ENCODE measurements around the gene SLC25A39.
"Not testable (repeated sequence)": the region's sequence is repeated elsewhere in the genome, so short reads cannot be mapped to it uniquely, and the experiment has no call there.

Gene SLC25A39

DNA sequence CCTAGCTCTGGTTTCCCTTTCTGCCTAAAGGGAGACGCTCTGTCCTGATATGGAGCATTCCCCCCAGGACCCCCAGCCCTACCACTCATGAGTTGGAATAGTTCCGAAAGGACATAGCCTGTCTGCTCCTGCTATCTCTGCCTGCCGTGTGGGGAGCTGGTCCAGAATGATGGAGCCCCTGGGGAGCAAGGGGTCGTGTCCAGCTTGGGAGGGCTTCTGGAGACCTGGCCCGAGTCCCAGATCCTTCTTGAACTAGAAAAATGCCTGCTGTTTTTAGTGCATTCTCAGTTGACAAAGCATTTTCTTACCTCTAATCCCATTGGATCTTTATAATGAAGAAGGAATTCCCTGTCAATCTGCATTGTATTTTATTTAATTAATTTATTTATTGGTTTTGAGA lies 11.3 kb upstream of the SLC25A39 start:
- in situ Hi-C loops (cut with MboI; ENCODE audit: low sequenced_read_pairs): no loop called here

DNA sequence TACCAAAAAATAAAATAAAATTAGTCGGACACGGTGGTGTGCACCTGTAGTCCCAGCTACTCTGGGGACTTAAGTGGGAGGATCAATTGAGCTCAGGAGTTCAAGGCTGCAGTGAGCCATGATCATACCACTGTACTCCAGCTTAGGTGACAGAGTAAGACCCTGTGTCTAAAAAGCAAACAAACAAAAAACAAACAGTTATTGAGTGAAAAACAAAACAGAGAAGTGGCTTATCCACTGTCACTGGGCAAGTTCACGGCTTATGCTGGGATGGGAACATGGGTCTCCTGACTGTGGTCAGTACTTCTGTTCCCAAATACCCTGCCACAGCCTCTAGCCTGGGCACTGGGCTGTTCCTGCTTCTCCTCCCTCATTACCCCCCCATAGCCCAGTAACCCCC lies 10.9 kb upstream of the SLC25A39 start:
- in situ Hi-C loops (cut with MboI; ENCODE audit: low sequenced_read_pairs): no loop called here

DNA sequence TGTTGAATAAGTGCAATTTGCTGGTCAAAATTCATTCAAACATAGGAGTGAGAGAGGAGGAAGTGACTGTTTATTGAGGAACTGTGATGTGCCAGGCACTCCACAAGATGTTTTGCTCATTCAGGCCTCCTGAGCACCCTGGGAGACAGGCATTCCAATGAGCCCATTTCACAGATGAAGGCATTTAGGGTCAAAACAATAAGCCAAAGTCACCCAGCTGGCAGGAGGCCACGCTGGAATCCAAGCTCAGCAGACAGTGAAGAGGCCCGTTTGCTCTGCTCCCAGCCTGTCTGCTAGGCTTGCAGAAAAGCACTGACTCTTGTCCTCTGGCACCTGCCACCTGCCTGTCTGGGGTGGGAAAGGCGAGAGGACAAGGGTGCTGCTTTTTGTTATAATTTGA lies 10.1 kb upstream of the SLC25A39 start:
- in situ Hi-C loops (cut with MboI; ENCODE audit: low sequenced_read_pairs): no loop called here

DNA sequence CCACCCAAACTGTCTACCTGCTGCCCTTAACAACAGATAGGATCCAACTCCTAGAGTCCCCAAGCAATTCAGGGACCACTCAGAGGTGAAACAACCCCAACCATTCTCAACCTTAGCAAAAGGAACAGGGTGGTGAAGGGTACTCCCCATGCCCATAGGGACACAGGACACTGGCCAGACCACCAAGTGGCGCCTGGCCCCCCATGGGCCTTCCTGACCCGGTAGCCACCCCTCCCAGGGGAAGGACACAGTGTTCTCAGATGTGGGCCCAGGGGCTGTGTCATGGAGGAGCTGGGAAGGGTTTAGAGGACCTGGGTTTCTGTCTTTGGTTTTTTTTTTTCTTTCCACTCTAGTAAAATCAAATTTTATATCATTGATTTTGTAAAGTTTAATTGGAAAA lies 9.7 kb upstream of the SLC25A39 start:
- in situ Hi-C loops (cut with MboI; ENCODE audit: low sequenced_read_pairs): no loop called here

DNA sequence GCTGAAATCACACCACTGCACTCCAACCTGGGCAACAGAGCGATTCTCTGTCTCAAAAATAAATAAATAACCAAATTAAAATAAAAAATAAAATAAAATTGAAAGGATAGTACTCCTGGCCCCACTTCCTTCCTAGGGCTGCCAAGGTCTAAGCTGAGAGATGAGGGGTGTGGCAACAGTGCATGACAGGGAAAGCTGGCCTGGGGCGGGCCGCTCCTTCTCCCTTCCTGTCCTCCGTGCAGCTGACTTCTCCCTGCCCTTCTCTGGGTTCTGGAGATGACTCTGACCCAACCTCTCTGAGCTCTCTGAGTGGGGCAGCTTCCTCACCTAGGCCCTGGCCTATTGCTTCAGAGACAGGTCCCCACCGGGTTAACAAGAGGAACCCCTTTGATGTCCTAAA lies 8.7 kb upstream of the SLC25A39 start:
- in situ Hi-C loops (cut with MboI; ENCODE audit: low sequenced_read_pairs): no loop called here

DNA sequence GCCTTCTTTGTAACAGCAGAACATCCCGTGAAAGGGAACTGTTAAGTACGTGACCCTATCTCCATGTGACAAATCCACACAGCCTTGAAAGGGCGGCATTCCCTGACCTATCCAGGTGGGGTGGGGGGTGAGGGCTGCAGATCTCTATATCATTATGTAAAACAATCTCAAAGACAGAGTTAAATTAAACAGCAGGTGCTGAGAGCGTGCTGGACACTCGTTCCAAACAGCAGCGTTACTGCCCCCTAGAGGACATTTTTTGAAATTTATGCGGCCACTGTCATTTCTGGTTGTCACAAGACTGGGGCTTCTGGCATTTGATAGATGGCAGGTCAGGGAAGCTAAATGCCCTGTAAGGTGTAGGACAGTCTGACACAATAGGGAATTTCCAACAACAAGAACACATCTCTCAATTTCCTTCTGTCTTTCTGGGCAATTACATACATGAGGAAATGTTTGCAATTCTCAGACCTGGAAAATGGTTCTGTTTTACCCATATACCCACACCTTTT lies 6.7 kb upstream of the SLC25A39 start:
- in situ Hi-C loops (cut with MboI; ENCODE audit: low sequenced_read_pairs): no loop called here

DNA sequence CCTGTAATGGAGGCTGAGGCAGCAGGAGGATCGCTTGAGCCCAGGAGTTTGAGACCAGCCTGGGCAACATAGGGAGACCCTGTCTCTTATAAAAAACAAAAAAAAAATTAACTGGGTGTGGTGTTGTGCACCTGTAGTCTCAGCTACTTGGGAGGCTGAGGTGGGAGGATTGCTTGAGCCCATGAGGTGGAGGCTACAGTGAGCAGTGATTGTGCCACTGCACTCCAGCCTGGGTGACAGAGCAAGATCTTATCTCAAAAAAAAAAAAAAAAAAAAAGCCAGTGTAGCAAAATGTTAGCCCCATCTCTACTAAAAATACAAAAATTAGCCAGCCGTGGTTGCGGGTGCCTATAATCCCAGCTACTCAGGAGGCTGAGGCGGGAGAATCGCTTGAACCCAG lies 5.6 kb upstream of the SLC25A39 start:
- in situ Hi-C loops (cut with MboI; ENCODE audit: low sequenced_read_pairs): not testable (repeated sequence)

DNA sequence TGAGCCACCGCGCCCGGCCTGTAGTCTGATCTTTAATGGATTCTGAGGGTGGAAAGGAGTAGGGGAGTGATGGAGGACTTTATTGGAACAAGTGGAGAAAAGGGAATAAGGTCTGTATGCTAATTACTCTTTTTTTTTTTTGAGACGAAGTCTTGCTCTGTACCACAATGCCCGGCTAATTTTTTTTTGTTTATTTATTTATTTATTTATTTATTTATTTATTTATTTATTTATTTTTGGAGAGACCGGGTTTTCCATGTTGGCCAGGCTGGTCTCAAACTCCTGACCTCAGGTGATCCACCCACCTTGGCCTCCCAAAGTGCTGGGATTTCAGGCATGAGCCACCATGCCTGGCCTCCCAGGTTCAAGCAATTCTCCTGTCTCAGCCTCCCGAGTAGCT lies 4.9 kb upstream of the SLC25A39 start:
- in situ Hi-C loops (cut with MboI; ENCODE audit: low sequenced_read_pairs): loop anchor here (10.0 kb wide), 1 partner anchor 105 kb away; no protein-coding TSS in a partner anchor

DNA sequence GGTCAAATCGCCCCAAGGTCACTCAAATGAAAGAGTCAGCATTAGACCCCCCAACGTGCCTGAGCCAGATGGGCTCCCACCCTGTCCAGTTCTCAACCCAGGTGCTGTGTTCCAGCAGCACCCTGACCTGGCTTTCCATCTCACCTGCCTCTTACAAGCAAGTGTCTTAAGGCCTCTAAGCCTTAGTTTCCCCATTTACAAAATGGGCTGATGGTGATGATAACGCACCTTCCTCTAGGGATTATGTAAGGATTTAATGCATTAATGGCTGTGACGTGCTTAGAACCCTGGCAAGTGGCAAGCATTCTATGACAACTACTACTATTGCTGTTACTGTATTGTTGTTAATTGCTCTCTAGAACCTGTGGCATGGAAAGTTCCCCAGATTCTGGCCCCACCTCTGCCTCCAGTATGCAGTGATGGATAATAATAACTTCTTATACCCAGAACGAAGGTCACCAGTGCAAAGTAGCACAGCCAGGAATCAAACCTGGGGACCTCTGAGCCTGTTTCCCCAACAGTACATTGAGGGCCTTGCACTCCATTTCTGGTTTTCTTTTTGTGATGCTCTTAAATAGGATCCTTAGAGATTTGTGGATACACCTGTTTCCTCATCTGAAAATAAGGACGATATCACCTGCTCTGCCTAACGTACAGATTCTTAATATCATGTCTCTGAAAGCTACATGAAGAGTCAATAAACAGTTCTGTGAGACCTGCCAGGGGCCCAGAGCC lies 3.3 kb upstream of the SLC25A39 start:
- in situ Hi-C loops (cut with MboI; ENCODE audit: low sequenced_read_pairs): loop anchor here (10.0 kb wide), 1 partner anchor 103 kb away; no protein-coding TSS in a partner anchor

DNA sequence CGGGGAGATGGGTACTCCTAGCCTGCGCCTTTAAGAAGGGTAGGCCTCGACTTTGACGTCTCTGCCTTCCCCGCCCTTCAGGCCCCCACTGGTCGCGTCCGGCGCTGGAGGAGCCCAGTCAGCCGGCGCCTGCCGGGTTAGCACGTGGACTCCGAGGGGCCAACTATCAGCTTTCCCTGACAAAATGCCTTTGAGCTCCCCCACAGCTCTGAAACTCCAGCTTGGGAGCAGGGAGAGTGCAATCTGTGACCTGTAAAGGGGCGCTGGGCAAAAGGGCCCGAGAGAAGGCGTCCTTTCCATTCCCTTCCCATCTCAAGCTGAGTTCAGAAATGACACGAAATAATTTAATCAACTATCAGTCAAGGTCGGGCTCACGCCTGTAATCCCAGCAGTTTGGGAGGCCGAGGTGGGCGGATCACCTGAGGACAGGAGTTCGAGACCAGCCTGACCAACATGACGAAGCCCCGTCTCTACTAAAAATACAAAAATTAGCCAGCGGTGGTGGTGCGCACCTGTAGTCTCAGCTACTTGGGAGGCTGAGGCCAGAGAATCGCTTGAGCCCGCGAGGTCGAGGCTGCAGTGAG lies 2.3 kb upstream of the SLC25A39 start:
- in situ Hi-C loops (cut with MboI; ENCODE audit: low sequenced_read_pairs): loop anchor here (10.0 kb wide), 1 partner anchor 102 kb away; no protein-coding TSS in a partner anchor

DNA sequence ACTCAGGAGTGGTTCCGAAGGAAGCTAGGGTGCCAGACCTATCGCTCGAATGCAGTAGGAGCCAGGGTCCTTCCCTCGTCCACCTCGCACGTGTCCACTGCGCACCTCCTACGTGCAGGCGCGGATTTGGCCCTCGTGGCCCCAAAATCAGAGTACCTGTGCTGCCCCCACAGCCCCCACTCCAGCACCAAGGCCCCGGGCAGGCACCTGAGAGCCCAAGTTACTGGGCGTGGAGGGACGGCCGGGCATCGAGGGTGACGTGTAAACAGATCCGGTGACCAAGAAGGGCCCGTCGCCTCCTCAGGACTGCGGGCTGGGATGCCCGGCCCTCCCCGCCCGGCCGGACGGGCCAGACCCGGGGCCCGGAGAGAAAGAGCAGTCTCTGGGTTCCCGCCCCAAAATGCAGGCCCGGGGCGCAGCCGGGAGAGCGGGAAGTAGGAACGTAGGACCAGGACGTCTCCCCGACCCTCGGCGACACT lies 492 bp downstream of the SLC25A39 start:
- in situ Hi-C loops (cut with MboI; ENCODE audit: low sequenced_read_pairs): loop anchor here (10.0 kb wide), 1 partner anchor 99 kb away; no protein-coding TSS in a partner anchor

DNA sequence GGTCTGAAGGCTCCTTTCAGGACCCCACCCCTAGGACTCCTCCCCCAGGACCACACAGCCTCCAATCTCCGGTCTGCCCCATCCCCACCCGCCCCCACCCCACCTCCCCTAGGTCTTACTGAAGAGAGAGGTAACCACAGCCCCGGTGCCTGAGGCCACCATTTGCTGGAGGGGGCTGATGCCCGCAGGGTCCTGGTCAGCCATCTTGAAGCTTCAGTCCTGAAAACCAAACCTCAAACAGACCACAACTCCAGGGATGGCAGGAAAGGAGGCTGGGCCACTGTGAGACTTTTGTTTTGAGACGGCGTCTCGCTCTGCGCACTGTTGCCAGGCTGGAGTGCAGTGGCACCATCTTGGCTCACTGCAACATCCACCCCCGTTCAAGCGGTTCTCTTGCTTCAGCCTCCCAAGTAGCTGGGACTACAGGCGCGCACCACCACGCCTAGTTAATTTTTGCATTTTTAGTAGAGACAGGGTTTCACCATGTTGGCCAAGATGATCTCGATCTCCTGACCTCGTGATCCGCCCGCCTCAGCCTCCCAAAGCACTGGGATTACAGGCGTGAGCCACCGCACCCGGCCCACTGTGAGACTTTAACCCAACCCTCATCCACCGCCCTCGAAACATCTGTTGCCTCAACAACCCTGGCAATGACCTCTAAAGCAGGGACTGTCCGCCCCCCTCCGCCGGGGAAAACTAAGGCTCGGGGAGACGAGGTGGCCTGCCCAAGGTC lies 1.1 kb downstream of the SLC25A39 start:
- in situ Hi-C loops (cut with MboI; ENCODE audit: low sequenced_read_pairs): loop anchor here (10.0 kb wide), 1 partner anchor 99 kb away; no protein-coding TSS in a partner anchor

DNA sequence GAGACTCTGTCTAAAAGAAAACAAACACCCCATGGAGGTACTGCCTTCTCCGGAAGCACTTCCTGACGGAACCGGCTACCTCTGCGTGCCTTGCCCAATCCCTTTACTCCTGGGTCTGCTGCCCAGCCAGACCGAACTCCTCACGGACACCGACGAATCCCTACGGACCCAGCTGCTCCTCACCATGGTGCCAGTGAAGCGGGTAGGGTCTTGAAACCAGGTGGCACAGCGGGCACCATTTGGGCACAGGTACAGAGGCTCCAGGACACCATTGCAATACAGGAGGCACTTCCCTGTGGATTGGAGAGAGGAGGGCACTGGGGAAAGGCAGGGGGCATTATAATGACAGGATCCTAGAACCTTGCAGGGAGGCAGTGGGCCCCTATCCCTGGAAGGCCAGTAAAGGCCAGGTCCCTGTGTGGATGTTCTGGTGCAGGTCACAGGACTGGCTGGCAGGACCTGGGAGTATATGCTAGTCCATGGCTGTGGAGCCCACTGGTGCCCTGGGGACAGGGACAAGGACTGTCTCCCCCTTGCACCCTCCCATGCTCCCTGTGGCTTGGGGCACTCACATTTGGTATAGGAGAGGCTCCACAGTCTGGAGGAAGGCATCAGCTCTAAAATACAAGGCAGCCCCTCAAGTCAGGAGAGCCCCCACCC lies 2.3 kb downstream of the SLC25A39 start:
- in situ Hi-C loops (cut with MboI; ENCODE audit: low sequenced_read_pairs): loop anchor here (10.0 kb wide), 1 partner anchor 98 kb away; no protein-coding TSS in a partner anchor

DNA sequence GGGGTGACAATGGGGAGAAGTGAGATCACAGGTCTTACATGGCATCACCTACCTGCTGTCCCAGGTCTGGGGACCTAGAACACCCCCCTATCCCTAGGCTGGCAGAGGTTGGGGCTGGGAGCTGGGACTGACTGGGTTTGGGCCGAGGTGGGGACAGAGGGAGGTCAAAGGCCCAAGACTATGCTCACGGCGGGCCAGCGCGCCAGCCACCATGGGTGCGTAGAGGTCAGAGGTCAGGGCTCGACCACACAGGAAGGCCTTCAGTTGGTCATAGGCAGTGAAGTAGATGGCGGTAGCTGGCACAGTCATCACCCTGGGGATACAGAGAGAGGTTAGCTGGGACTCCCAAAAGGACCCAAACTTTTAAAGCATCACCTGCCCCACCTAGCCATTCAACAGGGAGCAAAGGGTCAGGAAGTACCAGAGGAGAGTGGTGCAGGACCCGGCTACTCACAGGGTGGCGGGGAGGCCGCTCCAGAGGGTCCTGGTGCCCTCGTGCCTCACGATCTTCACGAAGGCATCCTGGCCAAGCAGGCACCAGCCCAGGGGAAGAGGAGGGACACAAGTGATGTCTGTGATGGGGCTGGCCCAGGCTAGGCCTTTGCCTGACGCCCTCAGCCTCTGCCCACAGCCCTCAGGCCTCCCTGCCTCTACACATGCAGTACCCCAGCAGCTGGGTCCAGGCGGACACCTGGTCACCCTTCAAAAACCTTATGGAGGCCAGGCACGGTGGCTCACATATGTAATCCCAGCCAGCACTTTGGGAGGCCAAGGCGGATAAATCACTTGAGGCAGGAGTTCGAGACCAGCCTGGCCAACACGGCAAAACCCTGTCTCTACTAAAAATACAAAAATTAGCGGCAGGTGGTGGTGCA lies 3.1 kb downstream of the SLC25A39 start:
- in situ Hi-C loops (cut with MboI; ENCODE audit: low sequenced_read_pairs): loop anchor here (10.0 kb wide), 1 partner anchor 97 kb away; no protein-coding TSS in a partner anchor

DNA sequence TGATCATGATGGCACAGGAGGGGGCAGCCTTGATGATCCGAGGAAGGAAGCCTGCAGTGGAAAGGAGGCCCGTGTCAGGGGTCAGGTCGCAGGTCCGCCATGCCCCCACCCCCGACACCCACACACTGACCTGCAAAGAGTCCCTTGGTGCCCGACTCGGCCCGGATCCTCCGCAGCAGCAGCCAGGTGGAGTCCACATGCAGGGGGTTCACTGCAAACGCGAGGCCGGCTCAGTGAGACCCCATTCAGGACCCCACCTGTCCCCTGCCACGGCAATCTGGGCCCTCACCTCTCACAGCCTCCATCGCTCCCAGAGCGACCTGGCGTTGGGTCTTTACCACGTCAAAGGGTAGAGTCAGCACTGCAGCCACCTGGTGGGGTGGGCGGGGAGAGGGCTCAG lies 4.6 kb downstream of the SLC25A39 start:
- in situ Hi-C loops (cut with MboI; ENCODE audit: low sequenced_read_pairs): loop anchor here (10.0 kb wide), 1 partner anchor 95 kb away; no protein-coding TSS in a partner anchor

DNA sequence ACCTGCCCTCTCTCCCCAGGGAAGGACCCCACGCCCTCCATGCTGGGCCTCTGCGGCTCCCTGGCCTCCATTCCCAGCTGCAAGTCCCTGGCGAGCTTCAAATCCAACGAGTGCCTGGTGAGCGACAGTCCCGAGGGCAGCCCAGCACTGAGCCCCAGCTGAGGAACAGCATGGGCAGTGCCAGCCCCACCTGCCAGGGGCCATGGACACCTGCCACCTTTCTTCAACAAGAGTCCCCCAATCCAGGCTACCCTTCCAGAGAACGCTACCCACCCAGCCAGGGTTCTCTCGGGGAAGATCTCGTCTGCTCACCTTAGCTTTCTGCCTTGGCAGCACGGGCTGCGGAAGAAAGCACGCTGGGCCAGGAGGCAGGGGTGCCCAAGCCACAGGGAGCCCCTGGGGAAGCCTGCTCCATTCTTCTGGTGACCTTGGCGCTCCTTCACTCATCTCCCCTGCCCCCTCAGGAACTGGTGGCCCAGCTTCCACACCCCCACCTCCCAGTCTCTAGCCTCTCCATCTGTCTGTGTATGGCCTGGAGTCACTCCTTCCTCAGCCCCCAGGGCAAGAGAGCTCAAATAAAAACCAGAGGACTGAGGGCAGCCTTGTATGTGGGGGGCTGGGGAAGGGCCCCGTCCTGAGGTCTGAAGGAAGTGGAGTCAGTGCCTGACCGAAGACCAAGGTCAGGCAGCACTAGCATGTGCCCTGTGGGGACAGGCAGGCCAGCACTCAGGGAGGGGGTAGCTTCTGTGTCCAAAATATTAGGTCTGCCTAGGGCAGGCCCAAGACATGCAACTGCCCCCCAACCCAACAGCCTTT lies 6.3 kb downstream of the SLC25A39 start:
- in situ Hi-C loops (cut with MboI; ENCODE audit: low sequenced_read_pairs): no loop called here

DNA sequence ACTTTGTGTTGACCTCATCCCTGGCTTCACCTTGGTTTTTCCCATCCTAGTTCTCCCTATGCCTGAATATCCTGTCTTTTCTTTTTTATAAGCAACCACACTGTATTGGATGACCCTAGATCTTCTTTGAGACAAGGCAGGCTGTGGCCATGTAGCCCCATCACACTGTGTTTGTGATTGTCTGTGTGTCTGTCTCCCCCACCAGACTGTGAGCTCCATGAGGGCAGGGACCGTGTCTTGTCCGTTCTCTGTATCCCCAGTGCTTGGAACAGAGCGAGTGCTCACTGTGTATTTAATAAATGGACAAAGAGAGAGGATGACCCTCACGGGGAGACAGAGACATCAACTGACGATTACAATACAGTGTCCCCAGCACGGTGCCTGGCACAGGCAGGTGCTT lies 7.1 kb downstream of the SLC25A39 start:
- in situ Hi-C loops (cut with MboI; ENCODE audit: low sequenced_read_pairs): no loop called here

DNA sequence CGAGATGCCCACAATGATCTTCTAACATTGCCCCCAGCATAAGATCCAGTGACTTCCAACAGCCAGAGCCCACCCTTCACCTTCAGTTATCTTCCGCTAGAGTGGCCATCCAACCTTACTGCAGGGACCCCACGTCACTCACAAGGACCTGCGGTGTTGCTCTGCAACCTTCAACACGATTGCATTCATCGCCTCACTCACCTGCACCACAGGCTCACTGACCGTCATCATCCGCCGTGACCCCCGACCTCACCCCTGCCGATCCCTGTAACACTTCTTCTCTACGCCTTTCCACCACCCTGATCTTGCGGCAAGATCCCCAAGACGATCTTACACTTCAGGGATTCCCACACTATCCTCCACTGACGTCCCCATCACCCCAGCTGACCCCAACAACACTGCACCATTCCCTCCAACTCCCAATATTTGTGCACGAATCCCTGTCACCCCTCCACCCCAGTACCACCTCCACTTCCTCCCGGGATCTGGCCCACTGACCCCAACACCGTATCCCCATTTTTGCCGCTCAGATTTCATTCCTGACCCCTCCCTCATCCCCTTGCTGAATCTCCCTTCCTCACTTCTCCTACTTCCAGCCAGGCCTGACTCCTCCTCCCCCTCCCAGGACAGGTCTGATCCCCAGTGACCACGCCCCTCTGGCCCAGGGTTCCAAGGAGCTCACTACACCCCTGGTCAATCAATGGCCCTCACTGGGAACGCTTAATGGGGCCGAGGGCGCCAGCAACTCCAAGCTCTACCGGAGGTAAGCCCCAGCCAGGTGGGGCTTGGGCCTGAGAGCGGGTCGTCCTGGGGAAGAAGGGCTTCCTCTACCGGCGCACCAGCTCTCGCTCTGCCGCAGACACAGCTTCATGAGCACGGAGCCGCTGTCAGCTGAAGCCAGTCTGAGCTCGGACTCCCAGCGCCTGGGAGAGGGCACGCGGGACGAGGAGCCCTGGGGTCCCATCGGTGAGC lies 8.6 kb downstream of the SLC25A39 start:
- in situ Hi-C loops (cut with MboI; ENCODE audit: low sequenced_read_pairs): no loop called here

All from HL-60/S4 treated with phorbol 12-myristate 13-acetate at 8.2 ng/mL for 4 days and 3 days (cell line).